Heart left ventricle (tissue), 13 donors: Measurements from ENCODE around the gene CHERP.

Experiments used
- CTCF ChIP-seq, 12 donors: fragments of 200-600 bp; sonication (generic) in 4 of 12; IDR thresholded peaks; one replicate each; pipeline versions ENCODE4 v1.5.0 to v1.8.0; 2018 to 2022; ENCODE audit warnings: antibody characterized with exemption in 12 of 12, mild to moderate bottlenecking in 5 of 12
- POLR2A ChIP-seq, 2 donors: fragments of 450-650 bp; IDR thresholded peaks; one replicate each; pipeline ENCODE4 v1.6.1; 2017; ENCODE audit warnings: antibody characterized with exemption in 2 of 2, mild to moderate bottlenecking in 2 of 2, moderate library complexity in 2 of 2
- donor health status: ischemic (EF 13 %, LVEDD 7.1; RV severe dilation, severe dysfunction).
- donor health status: DM: no; HTN: yes; CAD: no.
- donor health status: DM: no; HTN: no; CAD: no.
- donor health status: ischemic (EF 25% LVEDD 6.9; RV normal size, moderate dysfunction).
- donor health status: ischemic (EF 25% LVEDD 5.7; RV mildly dilated, moderate dysfunction).
- donor health status: ischemic (EF 35%, LVEDD 5.7; RV mildly dilated, moderate dysfunction).
- donor health status: nonischemic (EF 11% LVEDD 7.7; RV severe dilation, severe dysfunction).
- donor health status: DM: yes; HTN: yes; CAD: no.
- donor health status: PGD.
- donor health status: ischemic (EF 29% LVEDD 5.4; RV normal size, mild dysfunction).
- donor health status: nonischemic (EF 23%, LVEDD 6.1; RV moderate dilation, normal function).

- TF ChIP-seq CTCF (IDR thresholded peaks at IDR 0.05), result no peak
- TF ChIP-seq POLR2A (IDR thresholded peaks at IDR 0.05), result no peak
Observed at GRCh38 chr19:16516923-16517610, 25.2 kb downstream of the CHERP start.
